Thoracic aorta (tissue), 2 donors: ENCODE results near the gene OR2B6. TPM values are rescaled to one million over a fixed set of nuclear protein-coding genes. Genes with fewer than 3 reads are reported as not detected.

Experiments
- ATAC-seq: fragments of 150-250 bp; one replicate; pipeline ENCODE4 v1.8.0; 2017; ENCODE audit warnings: low read depth; ENCODE audit not compliant: insufficient number of reproducible peaks, low FRiP score
- DNase-seq: peaks from one replicate; pipeline ENCODE4 v3.0.0-alpha.2; 2020; ENCODE audit warnings: low spot score
- H3K27ac ChIP-seq, 2 donors: fragments of 200-600 bp; sonication (generic); 1 replicate in 1 of 2; 2 replicates in 1 of 2; pipeline ENCODE4 v1.5.1; 2016; ENCODE audit warnings: mild to moderate bottlenecking in 2 of 2, moderate library complexity in 2 of 2
- H3K27me3 ChIP-seq: fragments of 200-600 bp; sonication (generic); replicated peaks from 2 replicates; pipeline ENCODE4 v1.6.0; 2016; ENCODE audit warnings: mild to moderate bottlenecking; ENCODE audit not compliant: insufficient read depth
- H3K36me3 ChIP-seq: fragments of 200-600 bp; sonication (generic); one replicate; pipeline ENCODE4 v1.5.1; 2016
- H3K4me1 ChIP-seq, 2 donors: fragments of 200-600 bp; sonication (generic); 1 replicate in 1 of 2; 2 replicates in 1 of 2; pipeline versions ENCODE4 v1.5.1 to v1.6.0; 2016; ENCODE audit warnings: low read depth in 2 of 2, mild to moderate bottlenecking in 1 of 2; ENCODE audit not compliant: control insufficient read depth in 1 of 2
- H3K4me3 ChIP-seq: fragments of 200-600 bp; sonication (generic); 2 replicates; pipeline ENCODE4 v1.5.1; 2016; ENCODE audit warnings: mild to moderate bottlenecking
- H3K9me3 ChIP-seq: fragments of 200-600 bp; sonication (generic); 2 replicates; pipeline ENCODE4 v1.5.1; 2016
- CTCF ChIP-seq: fragments of 200-600 bp; sonication (generic); IDR thresholded peaks from one replicate; pipeline ENCODE4 v1.5.1; 2019; ENCODE audit warnings: antibody characterized with exemption
- total RNA-seq, 2 donors: library from RNA; depleted of rRNA; stranded (reverse); fragments of >200 nt; gene quantifications; one replicate each; pipeline versions ENCODE4 v1.1.0 to v1.2.3, GENCODE V29; 2016

OR2B6 gene
- total RNA-seq, 2 donors from 2014 or later = not detected

DNA sequence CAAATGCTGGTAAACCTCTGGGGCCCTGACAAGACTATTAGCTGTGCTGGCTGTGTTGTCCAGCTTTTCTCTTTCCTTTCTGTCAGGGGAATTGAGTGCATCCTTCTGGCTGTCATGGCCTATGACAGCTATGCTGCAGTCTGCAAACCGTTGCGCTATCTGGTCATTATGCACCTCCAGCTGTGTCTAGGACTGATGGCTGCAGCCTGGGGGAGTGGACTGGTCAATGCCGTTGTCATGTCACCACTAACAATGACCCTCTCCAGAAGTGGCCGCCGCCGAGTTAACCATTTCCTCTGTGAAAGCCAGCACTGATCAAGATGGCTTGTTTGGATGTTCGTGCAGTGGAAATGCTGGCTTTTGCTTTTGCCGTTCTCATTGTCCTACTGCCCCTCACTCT lies 20.3 kb downstream of the OR2B6 start:
- TF ChIP-seq CTCF = no peak
- ATAC-seq = no peak
- no peak for DNase-seq

DNA sequence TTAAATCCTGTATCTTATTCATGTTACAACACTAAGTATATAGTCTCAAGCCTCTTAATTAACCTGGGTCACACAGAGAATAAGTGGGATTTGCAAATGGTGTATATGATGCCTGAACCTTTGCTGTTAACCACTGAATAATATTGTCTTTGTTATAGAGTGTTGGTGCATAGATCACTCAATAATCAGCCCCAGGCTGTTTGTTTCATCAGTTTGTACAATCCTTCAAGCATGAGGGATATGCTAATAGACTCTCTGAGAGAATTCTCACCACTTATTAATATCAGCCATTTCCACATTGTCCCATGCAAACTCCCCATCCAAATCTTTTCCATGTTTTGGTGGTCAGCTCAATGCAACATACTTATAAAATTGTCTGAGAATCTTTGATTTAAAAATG lies 21.7 kb downstream of the OR2B6 start:
- Histone ChIP-seq H3K4me3 (no peak overlapping the region), H3K27ac (no peak overlapping the region), H3K36me3 (no peaks in the 10 kb centered on the region), H3K27me3 (no peaks in the 10 kb centered on the region), H3K9me3 (no peaks in the 10 kb centered on the region), H3K4me1 (no peaks in the 10 kb centered on the region)
- DNase-seq (no peak), ATAC-seq (no peak)
- no peak for TF ChIP-seq CTCF

More for the DNA sequence above, 20.3 kb downstream of the OR2B6 start:
- Histone ChIP-seq H3K27ac (no peak overlapping the region), H3K4me1 (no peaks in the 10 kb centered on the region), H3K4me3 (no peak overlapping the region), H3K27me3 (no peaks in the 10 kb centered on the region), H3K9me3 (no peaks in the 10 kb centered on the region), H3K36me3 (no peaks in the 10 kb centered on the region)

DNA sequence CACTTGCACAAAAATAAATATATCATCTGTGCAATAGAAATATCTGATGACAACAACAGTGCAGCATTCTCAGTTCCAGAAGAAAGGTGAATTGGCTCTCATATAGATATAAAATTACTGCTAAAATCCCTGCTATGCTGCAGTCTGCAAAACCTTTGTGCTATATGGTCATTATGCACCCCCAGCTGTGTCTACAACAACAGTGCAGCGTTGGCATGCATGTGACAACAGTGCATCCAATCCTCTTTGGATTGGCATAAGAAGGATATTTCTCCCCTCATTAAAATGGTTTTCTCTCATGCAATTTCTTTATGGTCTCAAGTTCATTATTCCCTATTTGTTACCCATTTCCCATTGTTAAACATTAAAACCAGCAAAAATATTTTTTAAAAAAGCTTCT lies 23.1 kb downstream of the OR2B6 start:
- H3K4me3 ChIP-seq = no peak overlapping the region
- H3K27me3 ChIP-seq = no peaks in the 10 kb centered on the region
- no peak overlapping the region for H3K27ac ChIP-seq
- TF ChIP-seq CTCF = no peak
- H3K9me3 ChIP-seq = no peaks in the 10 kb centered on the region
- DNase-seq = no peak
- no peaks in the 10 kb centered on the region for H3K4me1 ChIP-seq
- ATAC-seq = no peak
- H3K36me3 ChIP-seq = no peaks in the 10 kb centered on the region

GRCh38 chr6:27986928-27987725 lies 30.1 kb downstream of the OR2B6 start:
- Histone ChIP-seq H3K27me3 (no peaks in the 10 kb centered on the region), H3K9me3 (no peaks in the 10 kb centered on the region), H3K4me1 (no peaks in the 10 kb centered on the region), H3K36me3 (no peaks in the 10 kb centered on the region), H3K27ac (no peak overlapping the region), H3K4me3 (no peak overlapping the region)
- ATAC-seq (no peak), DNase-seq (no peak)
- TF ChIP-seq CTCF = no peak

GRCh38 chr6:27994616-27995015 lies 37.6 kb downstream of the OR2B6 start:
- TF ChIP-seq CTCF = no peak
- no peak for DNase-seq
- no peak overlapping the region for H3K27ac ChIP-seq

More at GRCh38 chr6:27994616-27995015, 37.6 kb downstream of the OR2B6 start:
- ATAC-seq = no peak
- no peaks in the 10 kb centered on the region for H3K4me1 ChIP-seq
- no peaks in the 10 kb centered on the region for H3K27me3 ChIP-seq
- H3K9me3 ChIP-seq = no peaks in the 10 kb centered on the region
- H3K4me3 ChIP-seq = no peak overlapping the region
- no peaks in the 10 kb centered on the region for H3K36me3 ChIP-seq
